ENCODE data around the gene SERP1.

GRCh38 chr3:150582620-150583019, 36.3 kb upstream of the SERP1 start:
- TF ChIP-seq, protein P1, sequence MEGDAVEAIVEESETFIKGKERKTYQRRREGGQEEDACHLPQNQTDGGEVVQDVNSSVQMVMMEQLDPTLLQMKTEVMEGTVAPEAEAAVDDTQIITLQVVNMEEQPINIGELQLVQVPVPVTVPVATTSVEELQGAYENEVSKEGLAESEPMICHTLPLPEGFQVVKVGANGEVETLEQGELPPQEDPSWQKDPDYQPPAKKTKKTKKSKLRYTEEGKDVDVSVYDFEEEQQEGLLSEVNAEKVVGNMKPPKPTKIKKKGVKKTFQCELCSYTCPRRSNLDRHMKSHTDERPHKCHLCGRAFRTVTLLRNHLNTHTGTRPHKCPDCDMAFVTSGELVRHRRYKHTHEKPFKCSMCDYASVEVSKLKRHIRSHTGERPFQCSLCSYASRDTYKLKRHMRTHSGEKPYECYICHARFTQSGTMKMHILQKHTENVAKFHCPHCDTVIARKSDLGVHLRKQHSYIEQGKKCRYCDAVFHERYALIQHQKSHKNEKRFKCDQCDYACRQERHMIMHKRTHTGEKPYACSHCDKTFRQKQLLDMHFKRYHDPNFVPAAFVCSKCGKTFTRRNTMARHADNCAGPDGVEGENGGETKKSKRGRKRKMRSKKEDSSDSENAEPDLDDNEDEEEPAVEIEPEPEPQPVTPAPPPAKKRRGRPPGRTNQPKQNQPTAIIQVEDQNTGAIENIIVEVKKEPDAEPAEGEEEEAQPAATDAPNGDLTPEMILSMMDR (conservative IDR thresholded peaks at IDR 0.05; ENCODE audit: low read depth, low read length): no peak
- no peak for TF ChIP-seq EZH2 (IDR thresholded peaks at IDR 0.05; ENCODE audit: borderline replicate concordance, low read depth, low read length, poor library complexity, severe bottlenecking)
